HL-60/S4 (cell line): ENCODE results near the gene ELP5.

Experiments
- in situ Hi-C: fragments of 300-500 bp; cut with MboI; formaldehyde crosslinking; loops from 2 replicates; pipeline ENCODE4 v1.14.3; 2022; ENCODE audit warnings: low sequenced_read_pairs

The ELP5 gene

GRCh38 chr17:7307686-7308624 is 55.9 kb downstream of the ELP5 start:
- in situ Hi-C loops: no loop called here

- in situ Hi-C loops: no loop called here
Measured at GRCh38 chr17:7308625-7309433, 56.8 kb downstream of the ELP5 start.
